Cardiac muscle cell (in vitro differentiated cells and primary cell): ENCODE measurements around the gene ITGA11. TPM values are rescaled to one million over a fixed set of nuclear protein-coding genes. Genes with fewer than 3 reads are reported as not detected.
A peak's percentile ranks its signal among the peaks of the same experiment; 100 is the strongest.
"Not testable (repeated sequence)": the region's sequence is repeated elsewhere in the genome, so short reads cannot be mapped to it uniquely, and the experiment has no call there.

Source experiments
- DNase-seq, 2 donors: peaks; one replicate each; pipeline versions ENCODE4 v3.0.0 to v3.0.0-alpha.2; 2010 to 2017; ENCODE audit warnings: low read depth in 1 of 2, low spot score in 1 of 2
- H3K27ac ChIP-seq: fragments of 200-600 bp; sonication (generic); 2 replicates; pipeline ENCODE4 v1.5.1; 2016
- H3K27me3 ChIP-seq: fragments of 200-600 bp; sonication (generic); 2 replicates; pipeline ENCODE4 v1.6.0; 2016; ENCODE audit warnings: control low read depth
- H3K36me3 ChIP-seq: fragments of 200-600 bp; sonication (generic); 2 replicates; pipeline ENCODE4 v1.5.1; 2016; ENCODE audit warnings: control low read depth
- H3K4me1 ChIP-seq: fragments of 200-600 bp; sonication (generic); 2 replicates; pipeline ENCODE4 v1.8.1; 2017; ENCODE audit warnings: low read depth, mild to moderate bottlenecking, mixed run types
- H3K4me3 ChIP-seq: fragments of 200-600 bp; sonication (generic); 2 replicates; pipeline ENCODE4 v1.5.1; 2016; ENCODE audit warnings: mild to moderate bottlenecking
- H3K9me3 ChIP-seq: fragments of 200-600 bp; sonication (generic); 2 replicates; pipeline ENCODE4 v1.5.1; 2017; ENCODE audit warnings: low read depth, mild to moderate bottlenecking, control low read depth
- CTCF ChIP-seq: IDR thresholded peaks from 2 replicates; pipeline ENCODE4 v1.5.1; 2012; ENCODE audit warnings: low read depth, mild to moderate bottlenecking, low read length
- polyA plus RNA-seq: library from polyadenylated mRNA; unstranded; fragments of >200 nt; fragmentation: Nextera tagmentation; extraction: Ambion mirVana; gene quantifications from 2 replicates; pipeline ENCODE4 v1.2.1, GENCODE V29; 2016
- total RNA-seq: library from RNA; depleted of rRNA; stranded (reverse); fragments of >200 nt; gene quantifications from 2 replicates; pipeline ENCODE4 v1.2.3, GENCODE V29; 2016

ITGA11 gene
- total and polyA plus RNA-seq, 2 experiments from 2014 or later = 0.12 to 1.2 TPM

GRCh38 chr15:68399096-68400065 is 32.6 kb downstream of the ITGA11 start:
- no peak for TF ChIP-seq CTCF
- H3K27ac ChIP-seq = no peak overlapping the region
- H3K4me3 ChIP-seq = no peak overlapping the region
- no peaks in the 10 kb centered on the region for H3K9me3 ChIP-seq
- no peaks in the 10 kb centered on the region for H3K27me3 ChIP-seq
- H3K4me1 ChIP-seq = no peaks in the 10 kb centered on the region
- DNase-seq = no peak
- H3K36me3 ChIP-seq = no peaks in the 10 kb centered on the region

- not testable (repeated sequence) for H3K4me1 ChIP-seq, H3K27me3 ChIP-seq, H3K9me3 ChIP-seq, H3K27ac ChIP-seq, DNase-seq, H3K36me3 ChIP-seq, H3K4me3 ChIP-seq
Measured at GRCh38 chr15:68397999-68398398, 34.0 kb downstream of the ITGA11 start.

- no peaks in the 10 kb centered on the region for H3K36me3 ChIP-seq
- no peak for DNase-seq
- H3K9me3 ChIP-seq = no peaks in the 10 kb centered on the region
- no peak overlapping the region for H3K4me3 ChIP-seq
- no peaks in the 10 kb centered on the region for H3K4me1 ChIP-seq
- H3K27ac ChIP-seq = no peak overlapping the region
- no peaks in the 10 kb centered on the region for H3K27me3 ChIP-seq
- no peak for TF ChIP-seq CTCF
Measured at GRCh38 chr15:68396068-68396467, 35.9 kb downstream of the ITGA11 start.

DNA sequence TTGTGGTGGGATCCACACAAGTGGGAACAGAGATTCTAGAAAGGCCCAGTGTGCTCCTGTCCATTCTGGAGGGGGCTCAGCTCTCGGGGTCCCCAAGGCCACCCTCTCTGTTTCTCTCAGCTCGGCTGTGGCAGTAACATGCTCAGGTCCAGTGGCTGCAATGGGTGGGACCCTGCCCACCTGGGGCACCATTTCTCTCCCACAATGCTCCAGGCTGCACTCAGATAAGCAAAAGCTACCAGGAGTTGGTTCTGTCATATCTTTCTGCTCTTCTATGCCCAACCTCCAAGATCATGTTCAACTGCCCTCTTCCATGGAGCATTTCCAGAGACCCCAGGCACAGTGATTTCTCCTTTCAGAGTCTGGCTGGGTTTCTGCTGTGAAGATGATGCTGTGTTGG is 40.8 kb downstream of the ITGA11 start:
- no peaks in the 10 kb centered on the region for H3K36me3 ChIP-seq
- H3K4me1 ChIP-seq = no peaks in the 10 kb centered on the region
- no peak for DNase-seq
- H3K9me3 ChIP-seq = no peaks in the 10 kb centered on the region
- H3K4me3 ChIP-seq = no peak overlapping the region
- H3K27me3 ChIP-seq = peaks cover 2% of the 10 kb centered on the region
- no peak for TF ChIP-seq CTCF
- H3K27ac ChIP-seq = no peak overlapping the region

GRCh38 chr15:68389936-68390817 is 41.8 kb downstream of the ITGA11 start:
- TF ChIP-seq CTCF = no peak
- H3K27ac ChIP-seq = no peak overlapping the region
- H3K36me3 ChIP-seq = no peaks in the 10 kb centered on the region
- no peaks in the 10 kb centered on the region for H3K9me3 ChIP-seq
- no peak overlapping the region for H3K4me3 ChIP-seq
- peak in 1 of 2 donors; percentile 80 for DNase-seq
- H3K4me1 ChIP-seq = no peaks in the 10 kb centered on the region
- peaks cover 2% of the 10 kb centered on the region for H3K27me3 ChIP-seq
